Fibroblast of villous mesenchyme (primary cell): ENCODE results near the gene COMTD1. TPM values are rescaled to one million over a fixed set of nuclear protein-coding genes. Genes with fewer than 3 reads are reported as not detected.
"Not testable (repeated sequence)": the region's sequence is repeated elsewhere in the genome, so short reads cannot be mapped to it uniquely, and the experiment has no call there.

ENCODE experiments used
- DNase-seq: peaks from one replicate; pipeline ENCODE4 v3.0.0-alpha.2; 2010; ENCODE audit warnings: low read depth
- H3K4me3 ChIP-seq: 2 replicates; pipeline ENCODE4 v1.5.1; 2011; ENCODE audit warnings: low read depth, mild to moderate bottlenecking, low read length
- CTCF ChIP-seq: IDR thresholded peaks from 2 replicates; pipeline ENCODE4 v1.5.1; 2012; ENCODE audit warnings: low read depth, mild to moderate bottlenecking, low read length; ENCODE audit not compliant: insufficient read depth
- total RNA-seq: library from RNA; depleted of rRNA; stranded (reverse); fragments of >200 nt; gene quantifications from 2 replicates; pipeline ENCODE4 v1.2.3, GENCODE V29; 2012

The COMTD1 gene
- total RNA-seq, 1 donor, result 3.9 TPM

GRCh38 chr10:75208181-75208580 lies 27.6 kb downstream of the COMTD1 start:
- DNase-seq, result peak; percentile 70
- H3K4me3 ChIP-seq, result no peak overlapping the region
- no peak for TF ChIP-seq CTCF

- no peak for DNase-seq
- no peak for TF ChIP-seq CTCF
- H3K4me3 ChIP-seq, result no peak overlapping the region
Observed at GRCh38 chr10:75207857-75208144, 28.0 kb downstream of the COMTD1 start.

- no peak for DNase-seq
- H3K4me3 ChIP-seq, result no peak overlapping the region
- TF ChIP-seq CTCF, result no peak
Observed at GRCh38 chr10:75207079-75207856, 28.5 kb downstream of the COMTD1 start.

- H3K4me3 ChIP-seq, DNase-seq: not testable (repeated sequence)
Observed at GRCh38 chr10:75206638-75207037, 29.1 kb downstream of the COMTD1 start.

GRCh38 chr10:75205908-75206307 lies 29.8 kb downstream of the COMTD1 start:
- no peak for DNase-seq
- H3K4me3 ChIP-seq, result no peak overlapping the region
- TF ChIP-seq CTCF, result no peak

GRCh38 chr10:75203724-75204123 lies 32.0 kb downstream of the COMTD1 start:
- no peak for DNase-seq
- TF ChIP-seq CTCF, result no peak
- no peak overlapping the region for H3K4me3 ChIP-seq

- DNase-seq, H3K4me3 ChIP-seq: not testable (repeated sequence)
Observed at GRCh38 chr10:75203046-75203620, 32.6 kb downstream of the COMTD1 start.
